HG02981 (cell line): ENCODE data around the gene COL11A1.
"Not testable (repeated sequence)": the region's sequence is repeated elsewhere in the genome, so short reads cannot be mapped to it uniquely, and the experiment has no call there.

Experiments used
- ATAC-seq: cut with Tn5 transposase; IDR thresholded peaks from one replicate; pipeline ENCODE4 v1.9.1; 2021; ENCODE audit warnings: mild to moderate bottlenecking, moderate library complexity; ENCODE audit not compliant: unreplicated experiment

The COL11A1 gene

GRCh38 chr1:103084181-103084580, 24.1 kb downstream of the COL11A1 start:
- no peak for ATAC-seq

- ATAC-seq, result no peak
Measured at GRCh38 chr1:103075316-103076000, 32.9 kb downstream of the COL11A1 start.

- no peak for ATAC-seq
Measured at GRCh38 chr1:103074224-103074623, 34.1 kb downstream of the COL11A1 start.

- no peak for ATAC-seq
Measured at GRCh38 chr1:103069201-103069600, 39.1 kb downstream of the COL11A1 start.

- no peak for ATAC-seq
Measured at GRCh38 chr1:103063921-103064320, 44.4 kb downstream of the COL11A1 start.

GRCh38 chr1:103058391-103058790, 49.9 kb downstream of the COL11A1 start:
- no peak for ATAC-seq

- no peak for ATAC-seq
Measured at GRCh38 chr1:103056423-103056822, 51.9 kb downstream of the COL11A1 start.

GRCh38 chr1:103028110-103028509, 80.2 kb downstream of the COL11A1 start:
- ATAC-seq, result not testable (repeated sequence)

- ATAC-seq, result no peak
Measured at GRCh38 chr1:103025858-103026409, 82.4 kb downstream of the COL11A1 start.

- no peak for ATAC-seq
Measured at GRCh38 chr1:103024051-103024450, 84.3 kb downstream of the COL11A1 start.

GRCh38 chr1:103002005-103002404, 106.3 kb downstream of the COL11A1 start:
- ATAC-seq, result no peak

GRCh38 chr1:102978874-102979273, 129.4 kb downstream of the COL11A1 start:
- no peak for ATAC-seq

- no peak for ATAC-seq
Measured at GRCh38 chr1:102977292-102977691, 131.0 kb downstream of the COL11A1 start.

GRCh38 chr1:102970496-102971078, 137.7 kb downstream of the COL11A1 start:
- no peak for ATAC-seq

GRCh38 chr1:102967786-102968185, 140.5 kb downstream of the COL11A1 start:
- no peak for ATAC-seq

- ATAC-seq, result no peak
Measured at GRCh38 chr1:102961549-102961948, 146.8 kb downstream of the COL11A1 start.

- no peak for ATAC-seq
Measured at GRCh38 chr1:102954576-102954975, 153.7 kb downstream of the COL11A1 start.

GRCh38 chr1:102952400-102952799, 155.9 kb downstream of the COL11A1 start:
- ATAC-seq, result no peak

- ATAC-seq, result no peak
Measured at GRCh38 chr1:102942324-102942723, 166.0 kb downstream of the COL11A1 start.

GRCh38 chr1:102941366-102941947, 166.9 kb downstream of the COL11A1 start:
- no peak for ATAC-seq

GRCh38 chr1:102937401-102937800, 170.9 kb downstream of the COL11A1 start:
- no peak for ATAC-seq

- not testable (repeated sequence) for ATAC-seq
Measured at GRCh38 chr1:102933362-102933761, 175.0 kb downstream of the COL11A1 start.
